WTC11 (cell line): ENCODE data around the gene SIGLEC1. TPM values are rescaled to one million over a fixed set of nuclear protein-coding genes. Genes with fewer than 3 reads are reported as not detected.

Source experiments
- ATAC-seq: fragments of 200-7000 bp; cut with Tn5 transposase; 2 replicates; pipeline ENCODE4 v1.10.0; 2021; ENCODE audit warnings: mild to moderate bottlenecking, moderate library complexity
- CTCF ChIA-PET: fragments of 300-600 bp; sonication (Branson Sonifier 250); formaldehyde crosslinking; loops from one replicate; lab custom pipeline; 2021; ENCODE audit warnings: antibody characterized with exemption; lab: Charles Lee
- POLR2A ChIA-PET: fragments of 350-600 bp; sonication (Branson Sonifier 250); formaldehyde crosslinking; loops from one replicate; lab custom pipeline; 2021; ENCODE audit warnings: antibody characterized with exemption; lab: Charles Lee
- DNase-seq: peaks from one replicate; pipeline ENCODE4 v3.0.0; 2021; ENCODE audit warnings: low spot score
- H3K27ac Mint-ChIP-seq: 2 replicates; pipeline ENCODE4 v1.8.0; 2021; ENCODE audit warnings: mixed read lengths
- H3K27me3 Mint-ChIP-seq: 2 replicates; pipeline ENCODE4 v1.8.0; 2021; ENCODE audit warnings: low read depth, mild to moderate bottlenecking, moderate library complexity, mixed read lengths
- H3K36me3 Mint-ChIP-seq: 2 replicates; pipeline ENCODE4 v1.8.0; 2021; ENCODE audit warnings: mixed read lengths
- H3K4me1 Mint-ChIP-seq: 2 replicates; pipeline ENCODE4 v1.8.0; 2022; ENCODE audit warnings: mixed read lengths
- H3K4me3 Mint-ChIP-seq: 2 replicates; pipeline ENCODE4 v1.8.0; 2021; ENCODE audit warnings: mild to moderate bottlenecking, moderate library complexity, mixed read lengths
- H3K9me3 Mint-ChIP-seq: 2 replicates; pipeline ENCODE4 v1.8.0; 2021; ENCODE audit warnings: mixed read lengths
- CREB1 ChIP-seq: sonication (generic); formaldehyde crosslinking; IDR thresholded peaks from 2 replicates; pipeline ENCODE4 v1.8.0; 2023; ENCODE audit warnings: mild to moderate bottlenecking, missing genetic modification reagents
- EMX1 ChIP-seq: fragments of 250-450 bp; sonication (Bioruptor Pico); IDR thresholded peaks from 2 replicates; pipeline ENCODE4 v1.8.0; 2021; ENCODE audit warnings: mild to moderate bottlenecking
- MYBL2 ChIP-seq: sonication (generic); formaldehyde crosslinking; IDR thresholded peaks from 2 replicates; pipeline ENCODE4 v1.8.1; 2023; ENCODE audit warnings: mild to moderate bottlenecking, moderate library complexity, missing genetic modification reagents
- NR3C1 ChIP-seq: sonication (generic); formaldehyde crosslinking; conservative IDR thresholded peaks from 2 replicates; pipeline ENCODE4 v1.8.1; 2023; ENCODE audit warnings: low read depth, mild to moderate bottlenecking, missing genetic modification reagents
- RORB ChIP-seq: fragments of 250-450 bp; sonication (Bioruptor Pico); IDR thresholded peaks from 2 replicates; pipeline ENCODE4 v1.9.0; 2021; ENCODE audit warnings: mild to moderate bottlenecking
- SMAD4 ChIP-seq: sonication (generic); formaldehyde crosslinking; IDR thresholded peaks from 2 replicates; pipeline ENCODE4 v1.8.0; 2022; ENCODE audit warnings: mild to moderate bottlenecking, missing genetic modification reagents
- TEAD4 ChIP-seq: sonication (generic); formaldehyde crosslinking; IDR thresholded peaks from 2 replicates; pipeline ENCODE4 v1.8.0; 2022; ENCODE audit warnings: mild to moderate bottlenecking, missing genetic modification reagents
- ZBTB21 ChIP-seq: sonication (generic); formaldehyde crosslinking; IDR thresholded peaks from 2 replicates; pipeline ENCODE4 v1.8.1; 2023; ENCODE audit warnings: mild to moderate bottlenecking, missing genetic modification reagents, borderline replicate concordance
- ZNF232 ChIP-seq: sonication (generic); formaldehyde crosslinking; IDR thresholded peaks from 2 replicates; pipeline ENCODE4 v1.8.0; 2022; ENCODE audit warnings: mild to moderate bottlenecking, missing genetic modification reagents
- ZNF317 ChIP-seq: sonication (generic); formaldehyde crosslinking; IDR thresholded peaks from 2 replicates; pipeline ENCODE4 v1.8.1; 2023; ENCODE audit warnings: low read depth, mild to moderate bottlenecking, moderate library complexity, missing genetic modification reagents, borderline replicate concordance
- ZNF671 ChIP-seq: fragments of 250-450 bp; sonication (Bioruptor Pico); IDR thresholded peaks from 2 replicates; pipeline ENCODE4 v1.8.0; 2021; ENCODE audit warnings: mild to moderate bottlenecking
- total RNA-seq: library from RNA; stranded (reverse); gene quantifications from 3 replicates; pipeline ENCODE4 v1.2.3, GENCODE V29; 2021
- TF ChIP-seq, protein P1 (sequence below): sonication (generic); formaldehyde crosslinking; IDR thresholded peaks from 2 replicates; pipeline ENCODE4 v1.8.1; 2022; ENCODE audit warnings: missing genetic modification reagents, borderline replicate concordance
- TF ChIP-seq, protein P2 (sequence below): sonication (generic); formaldehyde crosslinking; IDR thresholded peaks from 2 replicates; pipeline ENCODE4 v1.8.0; 2022; ENCODE audit warnings: mild to moderate bottlenecking, missing genetic modification reagents
- TF ChIP-seq, protein P3 (sequence below): sonication (generic); formaldehyde crosslinking; IDR thresholded peaks from 2 replicates; pipeline ENCODE4 v1.8.0; 2022; ENCODE audit warnings: missing genetic modification reagents
- TF ChIP-seq, protein P4 (sequence below): fragments of 250-450 bp; sonication (Bioruptor Pico); IDR thresholded peaks from 2 replicates; pipeline ENCODE4 v1.9.0; 2021; ENCODE audit warnings: mild to moderate bottlenecking
- TF ChIP-seq, protein P5 (sequence below): sonication (generic); formaldehyde crosslinking; IDR thresholded peaks from 2 replicates; pipeline ENCODE4 v1.8.0; 2023; ENCODE audit warnings: mild to moderate bottlenecking, missing genetic modification reagents
- TF ChIP-seq, protein P6 (sequence below): sonication (generic); formaldehyde crosslinking; IDR thresholded peaks from 2 replicates; pipeline ENCODE4 v1.8.1; 2022; ENCODE audit warnings: low read depth, missing genetic modification reagents, borderline replicate concordance
- TF ChIP-seq, protein P7 (sequence below): sonication (generic); formaldehyde crosslinking; IDR thresholded peaks from 2 replicates; pipeline ENCODE4 v1.8.0; 2022; ENCODE audit warnings: mild to moderate bottlenecking, missing genetic modification reagents
- TF ChIP-seq, protein P8 (sequence below): sonication (generic); formaldehyde crosslinking; IDR thresholded peaks from 2 replicates; pipeline ENCODE4 v1.8.1; 2023; ENCODE audit warnings: mild to moderate bottlenecking, missing genetic modification reagents
- TF ChIP-seq, protein P9 (sequence below): sonication (generic); formaldehyde crosslinking; IDR thresholded peaks from 2 replicates; pipeline ENCODE4 v1.8.1; 2023; ENCODE audit warnings: mild to moderate bottlenecking, missing genetic modification reagents, borderline replicate concordance

SIGLEC1 gene
- total RNA-seq, 1 experiment from 2014 or later, result 0.04 TPM

DNA sequence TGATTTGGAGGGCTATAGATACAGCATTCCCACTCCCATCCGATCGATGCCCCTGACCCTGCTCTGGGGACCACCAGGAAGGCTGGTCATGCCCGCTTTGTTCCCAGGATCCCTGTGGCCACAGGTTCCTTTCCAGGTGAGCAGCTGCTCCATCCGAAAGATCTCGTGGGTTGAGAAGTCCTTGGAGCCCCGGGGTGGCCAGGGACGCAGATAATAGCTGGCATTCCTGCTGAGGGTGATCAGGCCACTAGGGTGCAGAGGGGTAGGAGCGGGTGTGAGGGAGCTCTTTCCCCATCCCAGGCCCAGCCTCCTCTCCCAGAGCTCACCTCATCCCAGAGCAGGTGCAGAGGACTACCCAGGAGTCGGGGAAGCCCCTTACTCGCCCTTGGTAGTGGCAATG is 38.0 kb downstream of the SIGLEC1 start:
- Mint-ChIP-seq H3K4me3 (no peak overlapping the region), H3K27ac (no peak overlapping the region), H3K27me3 (peaks cover 40% of the 10 kb centered on the region), H3K4me1 (peaks cover 22% of the 10 kb centered on the region), H3K9me3 (no peaks in the 10 kb centered on the region), H3K36me3 (no peaks in the 10 kb centered on the region)
- TF ChIP-seq ZBTB21 (CRISPR knock-in tag) (no peak), ZNF317 (CRISPR knock-in tag) (no peak), EMX1 (CRISPR knock-in tag) (no peak), CREB1 (CRISPR knock-in tag) (no peak), SMAD4 (CRISPR knock-in tag) (no peak), TEAD4 (CRISPR knock-in tag) (no peak), ZNF671 (CRISPR knock-in tag) (no peak), ZNF232 (CRISPR knock-in tag) (no peak), RORB (CRISPR knock-in tag) (no peak), NR3C1 (CRISPR knock-in tag) (no peak), MYBL2 (CRISPR knock-in tag) (no peak)
- TF ChIP-seq, protein P1, sequence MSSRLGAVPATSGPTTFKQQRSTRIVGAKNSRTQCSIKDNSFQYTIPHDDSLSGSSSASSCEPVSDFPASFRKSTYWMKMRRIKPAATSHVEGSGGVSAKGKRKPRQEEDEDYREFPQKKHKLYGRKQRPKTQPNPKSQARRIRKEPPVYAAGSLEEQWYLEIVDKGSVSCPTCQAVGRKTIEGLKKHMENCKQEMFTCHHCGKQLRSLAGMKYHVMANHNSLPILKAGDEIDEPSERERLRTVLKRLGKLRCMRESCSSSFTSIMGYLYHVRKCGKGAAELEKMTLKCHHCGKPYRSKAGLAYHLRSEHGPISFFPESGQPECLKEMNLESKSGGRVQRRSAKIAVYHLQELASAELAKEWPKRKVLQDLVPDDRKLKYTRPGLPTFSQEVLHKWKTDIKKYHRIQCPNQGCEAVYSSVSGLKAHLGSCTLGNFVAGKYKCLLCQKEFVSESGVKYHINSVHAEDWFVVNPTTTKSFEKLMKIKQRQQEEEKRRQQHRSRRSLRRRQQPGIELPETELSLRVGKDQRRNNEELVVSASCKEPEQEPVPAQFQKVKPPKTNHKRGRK (CRISPR knock-in tag), result no peak
- TF ChIP-seq, protein P2, sequence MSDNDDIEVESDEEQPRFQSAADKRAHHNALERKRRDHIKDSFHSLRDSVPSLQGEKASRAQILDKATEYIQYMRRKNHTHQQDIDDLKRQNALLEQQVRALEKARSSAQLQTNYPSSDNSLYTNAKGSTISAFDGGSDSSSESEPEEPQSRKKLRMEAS, result no peak
- TF ChIP-seq, protein P3, sequence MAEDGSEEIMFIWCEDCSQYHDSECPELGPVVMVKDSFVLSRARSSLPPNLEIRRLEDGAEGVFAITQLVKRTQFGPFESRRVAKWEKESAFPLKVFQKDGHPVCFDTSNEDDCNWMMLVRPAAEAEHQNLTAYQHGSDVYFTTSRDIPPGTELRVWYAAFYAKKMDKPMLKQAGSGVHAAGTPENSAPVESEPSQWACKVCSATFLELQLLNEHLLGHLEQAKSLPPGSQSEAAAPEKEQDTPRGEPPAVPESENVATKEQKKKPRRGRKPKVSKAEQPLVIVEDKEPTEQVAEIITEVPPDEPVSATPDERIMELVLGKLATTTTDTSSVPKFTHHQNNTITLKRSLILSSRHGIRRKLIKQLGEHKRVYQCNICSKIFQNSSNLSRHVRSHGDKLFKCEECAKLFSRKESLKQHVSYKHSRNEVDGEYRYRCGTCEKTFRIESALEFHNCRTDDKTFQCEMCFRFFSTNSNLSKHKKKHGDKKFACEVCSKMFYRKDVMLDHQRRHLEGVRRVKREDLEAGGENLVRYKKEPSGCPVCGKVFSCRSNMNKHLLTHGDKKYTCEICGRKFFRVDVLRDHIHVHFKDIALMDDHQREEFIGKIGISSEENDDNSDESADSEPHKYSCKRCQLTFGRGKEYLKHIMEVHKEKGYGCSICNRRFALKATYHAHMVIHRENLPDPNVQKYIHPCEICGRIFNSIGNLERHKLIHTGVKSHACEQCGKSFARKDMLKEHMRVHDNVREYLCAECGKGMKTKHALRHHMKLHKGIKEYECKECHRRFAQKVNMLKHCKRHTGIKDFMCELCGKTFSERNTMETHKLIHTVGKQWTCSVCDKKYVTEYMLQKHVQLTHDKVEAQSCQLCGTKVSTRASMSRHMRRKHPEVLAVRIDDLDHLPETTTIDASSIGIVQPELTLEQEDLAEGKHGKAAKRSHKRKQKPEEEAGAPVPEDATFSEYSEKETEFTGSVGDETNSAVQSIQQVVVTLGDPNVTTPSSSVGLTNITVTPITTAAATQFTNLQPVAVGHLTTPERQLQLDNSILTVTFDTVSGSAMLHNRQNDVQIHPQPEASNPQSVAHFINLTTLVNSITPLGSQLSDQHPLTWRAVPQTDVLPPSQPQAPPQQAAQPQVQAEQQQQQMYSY (CRISPR knock-in tag), result no peak
- TF ChIP-seq, protein P4, sequence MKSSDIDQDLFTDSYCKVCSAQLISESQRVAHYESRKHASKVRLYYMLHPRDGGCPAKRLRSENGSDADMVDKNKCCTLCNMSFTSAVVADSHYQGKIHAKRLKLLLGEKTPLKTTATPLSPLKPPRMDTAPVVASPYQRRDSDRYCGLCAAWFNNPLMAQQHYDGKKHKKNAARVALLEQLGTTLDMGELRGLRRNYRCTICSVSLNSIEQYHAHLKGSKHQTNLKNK (CRISPR knock-in tag), result no peak
- TF ChIP-seq, protein P5, sequence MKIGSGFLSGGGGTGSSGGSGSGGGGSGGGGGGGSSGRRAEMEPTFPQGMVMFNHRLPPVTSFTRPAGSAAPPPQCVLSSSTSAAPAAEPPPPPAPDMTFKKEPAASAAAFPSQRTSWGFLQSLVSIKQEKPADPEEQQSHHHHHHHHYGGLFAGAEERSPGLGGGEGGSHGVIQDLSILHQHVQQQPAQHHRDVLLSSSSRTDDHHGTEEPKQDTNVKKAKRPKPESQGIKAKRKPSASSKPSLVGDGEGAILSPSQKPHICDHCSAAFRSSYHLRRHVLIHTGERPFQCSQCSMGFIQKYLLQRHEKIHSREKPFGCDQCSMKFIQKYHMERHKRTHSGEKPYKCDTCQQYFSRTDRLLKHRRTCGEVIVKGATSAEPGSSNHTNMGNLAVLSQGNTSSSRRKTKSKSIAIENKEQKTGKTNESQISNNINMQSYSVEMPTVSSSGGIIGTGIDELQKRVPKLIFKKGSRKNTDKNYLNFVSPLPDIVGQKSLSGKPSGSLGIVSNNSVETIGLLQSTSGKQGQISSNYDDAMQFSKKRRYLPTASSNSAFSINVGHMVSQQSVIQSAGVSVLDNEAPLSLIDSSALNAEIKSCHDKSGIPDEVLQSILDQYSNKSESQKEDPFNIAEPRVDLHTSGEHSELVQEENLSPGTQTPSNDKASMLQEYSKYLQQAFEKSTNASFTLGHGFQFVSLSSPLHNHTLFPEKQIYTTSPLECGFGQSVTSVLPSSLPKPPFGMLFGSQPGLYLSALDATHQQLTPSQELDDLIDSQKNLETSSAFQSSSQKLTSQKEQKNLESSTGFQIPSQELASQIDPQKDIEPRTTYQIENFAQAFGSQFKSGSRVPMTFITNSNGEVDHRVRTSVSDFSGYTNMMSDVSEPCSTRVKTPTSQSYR (CRISPR knock-in tag), result no peak
- TF ChIP-seq, protein P6, sequence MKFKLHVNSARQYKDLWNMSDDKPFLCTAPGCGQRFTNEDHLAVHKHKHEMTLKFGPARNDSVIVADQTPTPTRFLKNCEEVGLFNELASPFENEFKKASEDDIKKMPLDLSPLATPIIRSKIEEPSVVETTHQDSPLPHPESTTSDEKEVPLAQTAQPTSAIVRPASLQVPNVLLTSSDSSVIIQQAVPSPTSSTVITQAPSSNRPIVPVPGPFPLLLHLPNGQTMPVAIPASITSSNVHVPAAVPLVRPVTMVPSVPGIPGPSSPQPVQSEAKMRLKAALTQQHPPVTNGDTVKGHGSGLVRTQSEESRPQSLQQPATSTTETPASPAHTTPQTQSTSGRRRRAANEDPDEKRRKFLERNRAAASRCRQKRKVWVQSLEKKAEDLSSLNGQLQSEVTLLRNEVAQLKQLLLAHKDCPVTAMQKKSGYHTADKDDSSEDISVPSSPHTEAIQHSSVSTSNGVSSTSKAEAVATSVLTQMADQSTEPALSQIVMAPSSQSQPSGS (CRISPR knock-in tag), result no peak
- TF ChIP-seq, protein P7, sequence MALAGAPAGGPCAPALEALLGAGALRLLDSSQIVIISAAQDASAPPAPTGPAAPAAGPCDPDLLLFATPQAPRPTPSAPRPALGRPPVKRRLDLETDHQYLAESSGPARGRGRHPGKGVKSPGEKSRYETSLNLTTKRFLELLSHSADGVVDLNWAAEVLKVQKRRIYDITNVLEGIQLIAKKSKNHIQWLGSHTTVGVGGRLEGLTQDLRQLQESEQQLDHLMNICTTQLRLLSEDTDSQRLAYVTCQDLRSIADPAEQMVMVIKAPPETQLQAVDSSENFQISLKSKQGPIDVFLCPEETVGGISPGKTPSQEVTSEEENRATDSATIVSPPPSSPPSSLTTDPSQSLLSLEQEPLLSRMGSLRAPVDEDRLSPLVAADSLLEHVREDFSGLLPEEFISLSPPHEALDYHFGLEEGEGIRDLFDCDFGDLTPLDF, result no peak
- TF ChIP-seq, protein P8, sequence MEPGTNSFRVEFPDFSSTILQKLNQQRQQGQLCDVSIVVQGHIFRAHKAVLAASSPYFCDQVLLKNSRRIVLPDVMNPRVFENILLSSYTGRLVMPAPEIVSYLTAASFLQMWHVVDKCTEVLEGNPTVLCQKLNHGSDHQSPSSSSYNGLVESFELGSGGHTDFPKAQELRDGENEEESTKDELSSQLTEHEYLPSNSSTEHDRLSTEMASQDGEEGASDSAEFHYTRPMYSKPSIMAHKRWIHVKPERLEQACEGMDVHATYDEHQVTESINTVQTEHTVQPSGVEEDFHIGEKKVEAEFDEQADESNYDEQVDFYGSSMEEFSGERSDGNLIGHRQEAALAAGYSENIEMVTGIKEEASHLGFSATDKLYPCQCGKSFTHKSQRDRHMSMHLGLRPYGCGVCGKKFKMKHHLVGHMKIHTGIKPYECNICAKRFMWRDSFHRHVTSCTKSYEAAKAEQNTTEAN (CRISPR knock-in tag), result no peak
- TF ChIP-seq, protein P9, sequence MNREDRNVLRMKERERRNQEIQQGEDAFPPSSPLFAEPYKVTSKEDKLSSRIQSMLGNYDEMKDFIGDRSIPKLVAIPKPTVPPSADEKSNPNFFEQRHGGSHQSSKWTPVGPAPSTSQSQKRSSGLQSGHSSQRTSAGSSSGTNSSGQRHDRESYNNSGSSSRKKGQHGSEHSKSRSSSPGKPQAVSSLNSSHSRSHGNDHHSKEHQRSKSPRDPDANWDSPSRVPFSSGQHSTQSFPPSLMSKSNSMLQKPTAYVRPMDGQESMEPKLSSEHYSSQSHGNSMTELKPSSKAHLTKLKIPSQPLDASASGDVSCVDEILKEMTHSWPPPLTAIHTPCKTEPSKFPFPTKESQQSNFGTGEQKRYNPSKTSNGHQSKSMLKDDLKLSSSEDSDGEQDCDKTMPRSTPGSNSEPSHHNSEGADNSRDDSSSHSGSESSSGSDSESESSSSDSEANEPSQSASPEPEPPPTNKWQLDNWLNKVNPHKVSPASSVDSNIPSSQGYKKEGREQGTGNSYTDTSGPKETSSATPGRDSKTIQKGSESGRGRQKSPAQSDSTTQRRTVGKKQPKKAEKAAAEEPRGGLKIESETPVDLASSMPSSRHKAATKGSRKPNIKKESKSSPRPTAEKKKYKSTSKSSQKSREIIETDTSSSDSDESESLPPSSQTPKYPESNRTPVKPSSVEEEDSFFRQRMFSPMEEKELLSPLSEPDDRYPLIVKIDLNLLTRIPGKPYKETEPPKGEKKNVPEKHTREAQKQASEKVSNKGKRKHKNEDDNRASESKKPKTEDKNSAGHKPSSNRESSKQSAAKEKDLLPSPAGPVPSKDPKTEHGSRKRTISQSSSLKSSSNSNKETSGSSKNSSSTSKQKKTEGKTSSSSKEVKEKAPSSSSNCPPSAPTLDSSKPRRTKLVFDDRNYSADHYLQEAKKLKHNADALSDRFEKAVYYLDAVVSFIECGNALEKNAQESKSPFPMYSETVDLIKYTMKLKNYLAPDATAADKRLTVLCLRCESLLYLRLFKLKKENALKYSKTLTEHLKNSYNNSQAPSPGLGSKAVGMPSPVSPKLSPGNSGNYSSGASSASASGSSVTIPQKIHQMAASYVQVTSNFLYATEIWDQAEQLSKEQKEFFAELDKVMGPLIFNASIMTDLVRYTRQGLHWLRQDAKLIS (CRISPR knock-in tag), result no peak
- CTCF ChIA-PET, result interaction anchor here (0.6 to 6.4 kb wide), 11 partner anchors 8 to 111 kb away, joined by 3 to 56 read pairs (median 4); partner anchors contain the start of genes HSPA12B and SIGLEC1
- POLR2A ChIA-PET, result no interaction called here
- DNase-seq, result no peak
- ATAC-seq, result no peak
